Thyroid gland (tissue), 4 donors: ENCODE data around the gene SYP.

Experiments used
- POLR2A ChIP-seq, 2 donors: fragments of 450-650 bp; IDR thresholded peaks; one replicate each; pipeline ENCODE4 v1.6.1; 2017; ENCODE audit warnings: antibody characterized with exemption in 2 of 2, mild to moderate bottlenecking in 2 of 2, moderate library complexity in 1 of 2
- TF ChIP-seq, protein P1 (sequence below), 6 experiments: fragments of 200-600 bp in 3 of 6; fragments of 450-650 bp in 3 of 6; sonication (generic) in 3 of 6; IDR thresholded peaks; one replicate each; pipeline ENCODE4 v1.5.1; 2016 to 2019; ENCODE audit warnings: antibody characterized with exemption in 6 of 6, mild to moderate bottlenecking in 2 of 6, inconsistent platforms in 1 of 6, moderate library complexity in 1 of 6

DNA sequence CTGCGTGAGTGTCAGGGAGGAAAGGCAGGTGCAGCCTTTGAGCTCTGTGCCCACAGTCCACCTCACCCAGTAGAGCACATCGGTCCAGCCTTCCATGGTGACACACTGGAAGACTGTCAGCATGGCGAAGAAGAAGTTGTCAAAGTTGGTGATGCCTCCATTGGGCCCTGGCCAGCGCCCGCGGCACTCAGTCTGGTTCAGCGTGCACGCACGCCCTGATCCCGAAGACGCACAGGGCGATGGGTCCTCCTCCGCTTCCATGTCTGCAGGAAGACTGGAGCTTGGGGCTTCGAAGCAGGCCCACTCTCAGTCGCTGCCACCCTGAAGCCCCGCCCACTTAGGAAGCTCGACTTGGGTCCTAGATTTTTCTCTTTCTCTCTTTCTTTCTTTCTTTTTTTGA lies 28.2 kb upstream of the SYP start:
- TF ChIP-seq, protein P1, sequence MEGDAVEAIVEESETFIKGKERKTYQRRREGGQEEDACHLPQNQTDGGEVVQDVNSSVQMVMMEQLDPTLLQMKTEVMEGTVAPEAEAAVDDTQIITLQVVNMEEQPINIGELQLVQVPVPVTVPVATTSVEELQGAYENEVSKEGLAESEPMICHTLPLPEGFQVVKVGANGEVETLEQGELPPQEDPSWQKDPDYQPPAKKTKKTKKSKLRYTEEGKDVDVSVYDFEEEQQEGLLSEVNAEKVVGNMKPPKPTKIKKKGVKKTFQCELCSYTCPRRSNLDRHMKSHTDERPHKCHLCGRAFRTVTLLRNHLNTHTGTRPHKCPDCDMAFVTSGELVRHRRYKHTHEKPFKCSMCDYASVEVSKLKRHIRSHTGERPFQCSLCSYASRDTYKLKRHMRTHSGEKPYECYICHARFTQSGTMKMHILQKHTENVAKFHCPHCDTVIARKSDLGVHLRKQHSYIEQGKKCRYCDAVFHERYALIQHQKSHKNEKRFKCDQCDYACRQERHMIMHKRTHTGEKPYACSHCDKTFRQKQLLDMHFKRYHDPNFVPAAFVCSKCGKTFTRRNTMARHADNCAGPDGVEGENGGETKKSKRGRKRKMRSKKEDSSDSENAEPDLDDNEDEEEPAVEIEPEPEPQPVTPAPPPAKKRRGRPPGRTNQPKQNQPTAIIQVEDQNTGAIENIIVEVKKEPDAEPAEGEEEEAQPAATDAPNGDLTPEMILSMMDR (IDR thresholded peaks at IDR 0.05): no peak
- TF ChIP-seq POLR2A (IDR thresholded peaks at IDR 0.05): no peak
